Uterus (tissue), 4 donors: ENCODE measurements around the gene TBX10. TPM values are rescaled to one million over a fixed set of nuclear protein-coding genes. Genes with fewer than 3 reads are reported as not detected.
"Not testable (repeated sequence)": the region's sequence is repeated elsewhere in the genome, so short reads cannot be mapped to it uniquely, and the experiment has no call there.

Experiments used
- DNase-seq, 2 donors: peaks; one replicate each; pipeline ENCODE4 v3.0.0-alpha.2; 2019 to 2020
- H3K27ac ChIP-seq, 2 donors: fragments of 200-600 bp; sonication (generic); 1 replicate in 1 of 2; 2 replicates in 1 of 2; pipeline ENCODE4 v1.5.1; 2016 to 2018
- H3K27me3 ChIP-seq, 2 donors: fragments of 200-600 bp; sonication (generic); one replicate each; pipeline ENCODE4 v1.5.1; 2018 to 2019; ENCODE audit warnings: control low read depth in 1 of 2
- H3K36me3 ChIP-seq, 2 donors: fragments of 200-600 bp; sonication (generic); one replicate each; pipeline ENCODE4 v1.5.1; 2019; ENCODE audit warnings: control low read depth in 1 of 2
- H3K4me1 ChIP-seq, 2 donors: fragments of 200-600 bp; sonication (generic); one replicate each; pipeline ENCODE4 v1.5.1; 2018 to 2019; ENCODE audit warnings: control low read depth in 1 of 2
- H3K4me3 ChIP-seq, 2 donors: fragments of 200-600 bp; sonication (generic); 1 replicate in 1 of 2; 2 replicates in 1 of 2; pipeline ENCODE4 v1.5.1; 2018 to 2019; ENCODE audit warnings: mild to moderate bottlenecking in 1 of 2
- H3K9me3 ChIP-seq, 2 donors: fragments of 200-600 bp; sonication (generic); one replicate each; pipeline ENCODE4 v1.5.1; 2019; ENCODE audit warnings: control low read depth in 1 of 2
- POLR2A ChIP-seq, 2 donors: fragments of 450-650 bp; IDR thresholded peaks; one replicate each; pipeline ENCODE4 v1.6.1; 2016; ENCODE audit warnings: antibody characterized with exemption in 2 of 2, mild to moderate bottlenecking in 1 of 2, moderate library complexity in 1 of 2
- intact Hi-C: fragments of 100-400 bp; cut with DNase I; formaldehyde crosslinking; loops from one replicate; pipeline ENCODE4 v1.15.1; 2023; ENCODE audit warnings: low total_unique reads
- total RNA-seq, 4 donors: library from RNA; depleted of rRNA in 3 of 4; stranded (reverse); fragments of >200 nt in 3 of 4; gene quantifications; one replicate each; pipeline versions ENCODE4 v1.1.0 to v1.2.4, GENCODE V29; 2014 to 2023
- TF ChIP-seq, protein P1 (sequence below), 4 experiments: fragments of 200-600 bp in 2 of 4; fragments of 450-650 bp in 2 of 4; sonication (generic) in 2 of 4; IDR thresholded peaks; one replicate each; pipeline ENCODE4 v1.5.1; 2016 to 2019; ENCODE audit warnings: antibody characterized with exemption in 4 of 4, mild to moderate bottlenecking in 2 of 4, moderate library complexity in 1 of 4
- donor health status: DM: yes; HTN: yes; CAD: no.

TBX10 gene
- total RNA-seq, 4 donors from 2014 or later: not detected

DNA sequence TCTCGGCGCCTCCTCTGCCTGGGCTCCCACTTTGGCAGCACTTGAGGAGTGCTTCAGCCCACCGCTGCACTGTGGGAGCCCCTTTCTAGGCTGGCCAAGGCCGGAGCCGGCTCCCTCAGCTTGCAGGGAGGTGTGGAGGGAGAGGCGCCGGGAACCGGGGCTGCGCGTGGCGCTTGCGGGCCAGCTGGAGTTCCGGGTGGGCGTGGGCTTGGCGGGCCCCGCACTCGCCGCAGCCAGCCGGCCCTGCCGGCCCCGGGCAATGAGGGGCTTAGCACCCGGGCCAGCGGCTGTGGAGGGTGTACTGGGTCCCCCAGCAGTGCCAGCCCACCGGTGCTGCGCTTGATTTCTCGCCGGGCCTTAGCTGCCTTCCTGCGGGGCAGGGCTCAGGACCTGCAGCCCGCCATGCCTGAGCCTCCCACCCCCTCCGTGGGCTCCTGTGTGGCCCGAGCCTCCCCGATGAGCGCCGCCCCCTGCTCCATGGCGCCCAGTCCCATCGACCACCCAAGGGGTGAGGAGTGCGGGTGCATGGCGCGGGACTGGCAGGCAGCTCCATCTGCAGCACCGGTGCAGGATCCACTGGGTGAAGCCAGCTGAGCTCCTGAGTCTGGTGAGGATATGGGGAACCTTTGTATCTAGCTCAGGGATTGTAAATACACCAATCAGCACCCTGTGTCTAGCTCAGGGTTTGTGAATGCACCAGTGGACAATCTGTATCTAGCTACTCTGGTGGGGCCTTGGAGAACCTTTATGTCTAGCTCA is 20.5 kb downstream of the TBX10 start:
- intact Hi-C loops: not testable (repeated sequence)

DNA sequence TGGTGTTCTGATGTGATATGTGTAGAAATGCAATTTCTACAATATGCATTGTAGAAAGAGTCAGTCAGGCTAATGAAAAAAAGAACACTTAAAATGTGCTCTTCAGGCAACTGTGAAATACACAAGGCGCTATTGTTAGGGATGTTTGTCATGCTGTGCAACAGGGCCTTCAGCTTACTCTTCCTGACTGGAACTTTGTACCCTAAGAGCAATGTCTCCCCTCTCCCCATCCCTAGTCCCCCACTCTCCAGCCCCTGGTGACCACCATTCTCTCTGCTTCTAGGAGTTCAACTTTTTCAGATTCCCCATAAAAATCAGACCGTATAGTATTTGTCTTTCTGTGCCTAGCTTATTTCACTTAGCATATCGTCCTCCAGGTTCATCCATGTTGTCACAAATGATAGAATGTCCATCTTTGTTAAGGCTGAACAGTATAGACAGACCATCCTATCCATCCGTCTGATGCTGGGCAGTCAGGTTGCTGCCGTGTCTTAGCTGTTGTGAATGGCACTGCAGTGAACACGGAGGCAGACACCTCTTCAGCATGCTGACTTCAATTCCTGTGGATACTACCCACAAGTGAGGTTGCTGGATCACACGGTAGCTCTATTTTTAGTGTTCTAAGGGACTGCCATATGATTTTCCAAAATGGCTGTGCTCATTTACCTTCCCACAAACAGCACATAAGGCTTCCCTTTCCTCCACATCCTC is 22.2 kb downstream of the TBX10 start:
- H3K27me3 ChIP-seq: no peaks in the 10 kb centered on the region
- TF ChIP-seq POLR2A (IDR thresholded peaks at IDR 0.05): no peak
- TF ChIP-seq, protein P1, sequence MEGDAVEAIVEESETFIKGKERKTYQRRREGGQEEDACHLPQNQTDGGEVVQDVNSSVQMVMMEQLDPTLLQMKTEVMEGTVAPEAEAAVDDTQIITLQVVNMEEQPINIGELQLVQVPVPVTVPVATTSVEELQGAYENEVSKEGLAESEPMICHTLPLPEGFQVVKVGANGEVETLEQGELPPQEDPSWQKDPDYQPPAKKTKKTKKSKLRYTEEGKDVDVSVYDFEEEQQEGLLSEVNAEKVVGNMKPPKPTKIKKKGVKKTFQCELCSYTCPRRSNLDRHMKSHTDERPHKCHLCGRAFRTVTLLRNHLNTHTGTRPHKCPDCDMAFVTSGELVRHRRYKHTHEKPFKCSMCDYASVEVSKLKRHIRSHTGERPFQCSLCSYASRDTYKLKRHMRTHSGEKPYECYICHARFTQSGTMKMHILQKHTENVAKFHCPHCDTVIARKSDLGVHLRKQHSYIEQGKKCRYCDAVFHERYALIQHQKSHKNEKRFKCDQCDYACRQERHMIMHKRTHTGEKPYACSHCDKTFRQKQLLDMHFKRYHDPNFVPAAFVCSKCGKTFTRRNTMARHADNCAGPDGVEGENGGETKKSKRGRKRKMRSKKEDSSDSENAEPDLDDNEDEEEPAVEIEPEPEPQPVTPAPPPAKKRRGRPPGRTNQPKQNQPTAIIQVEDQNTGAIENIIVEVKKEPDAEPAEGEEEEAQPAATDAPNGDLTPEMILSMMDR (IDR thresholded peaks at IDR 0.05): no peak
- no peaks in the 10 kb centered on the region for H3K9me3 ChIP-seq
- no peak overlapping the region for H3K4me3 ChIP-seq
- no peaks in the 10 kb centered on the region for H3K36me3 ChIP-seq
- intact Hi-C loops: no loop called here
- H3K27ac ChIP-seq: no peak overlapping the region
- no peaks in the 10 kb centered on the region for H3K4me1 ChIP-seq
- DNase-seq: no peak

More for the DNA sequence above, 20.5 kb downstream of the TBX10 start:
- not testable (repeated sequence) for DNase-seq, H3K4me1 ChIP-seq, H3K9me3 ChIP-seq, H3K27ac ChIP-seq, H3K4me3 ChIP-seq, H3K36me3 ChIP-seq, H3K27me3 ChIP-seq

DNA sequence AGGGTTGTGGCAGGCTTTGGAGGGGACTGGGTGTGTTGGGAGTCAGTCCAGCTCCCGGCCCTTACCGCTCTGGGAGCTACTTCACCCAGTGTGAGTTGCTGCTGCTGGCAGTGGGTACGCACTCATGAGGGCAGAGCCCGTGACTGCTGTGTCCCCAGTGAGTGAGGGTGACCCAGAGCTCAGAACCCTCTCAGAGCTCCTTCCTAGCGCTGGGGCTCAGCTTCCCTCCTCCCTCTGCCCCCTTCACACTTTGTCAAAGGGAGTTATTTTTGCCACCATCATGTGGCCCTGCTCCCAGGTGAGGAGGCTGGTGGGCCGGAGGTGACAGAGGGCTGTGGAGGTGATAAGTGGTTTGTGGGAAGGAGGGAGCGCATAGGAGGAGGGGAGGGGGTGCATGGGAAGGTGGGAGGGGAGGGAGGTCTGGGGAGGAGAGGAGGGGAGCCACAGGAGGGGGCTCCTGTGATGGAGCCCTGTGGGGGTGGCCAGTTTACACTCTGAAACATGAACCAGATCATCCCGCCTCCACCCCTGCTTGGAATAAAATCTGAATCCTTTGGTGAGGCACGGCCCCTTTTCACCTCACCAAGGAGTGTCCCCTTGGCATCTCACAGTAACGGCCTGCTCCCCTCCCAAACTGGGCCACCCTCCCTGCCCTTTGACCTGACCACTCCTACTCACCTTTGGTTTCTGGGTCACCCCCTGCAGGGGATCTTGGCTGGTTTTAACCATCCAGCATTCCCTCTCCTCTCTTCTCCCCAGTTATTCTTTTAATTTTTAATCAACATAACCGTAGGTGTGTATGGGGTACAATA is 22.9 kb downstream of the TBX10 start:
- H3K4me1 ChIP-seq: no peaks in the 10 kb centered on the region
- no peak for DNase-seq
- intact Hi-C loops: no loop called here
- TF ChIP-seq, protein P1 (IDR thresholded peaks at IDR 0.05): no peak
- TF ChIP-seq POLR2A (IDR thresholded peaks at IDR 0.05): no peak
- no peaks in the 10 kb centered on the region for H3K27me3 ChIP-seq
- no peaks in the 10 kb centered on the region for H3K36me3 ChIP-seq
- no peak overlapping the region for H3K4me3 ChIP-seq
- H3K27ac ChIP-seq: no peak overlapping the region
- H3K9me3 ChIP-seq: no peaks in the 10 kb centered on the region

- intact Hi-C loops: no loop called here
- Histone ChIP-seq H3K36me3 (no peaks in the 10 kb centered on the region), H3K9me3 (no peaks in the 10 kb centered on the region), H3K27me3 (no peaks in the 10 kb centered on the region), H3K27ac (no peak overlapping the region), H3K4me3 (no peak overlapping the region), H3K4me1 (no peaks in the 10 kb centered on the region)
- no peak for DNase-seq
- no peak for TF ChIP-seq POLR2A (IDR thresholded peaks at IDR 0.05)
- TF ChIP-seq, protein P1 (IDR thresholded peaks at IDR 0.05): no peak
Observed at GRCh38 chr11:67615728-67616430, 23.7 kb downstream of the TBX10 start.
